ENCODE results near the gene ACAD9.

Gene ACAD9

GRCh38 chr3:128956440-128956839, 77.0 kb downstream of the ACAD9 start:
- H3K4me3 ChIP-seq (ENCODE audit: low read depth, low read length), result no peak overlapping the region
- no peak overlapping the region for H3K27ac ChIP-seq (ENCODE audit: low read depth, low read length)
- H2AFZ ChIP-seq (ENCODE audit: low read length, unreplicated experiment), result no peak overlapping the region
- H3K4me1 ChIP-seq (ENCODE audit: control insufficient read depth, insufficient read depth, low read length, unreplicated experiment), result no peaks in the 10 kb centered on the region
- no peaks in the 10 kb centered on the region for H3K36me3 ChIP-seq (ENCODE audit: insufficient read depth, low read length)
- peaks cover 5% of the 10 kb centered on the region for H3K27me3 ChIP-seq (ENCODE audit: insufficient read depth, low read length)
- H3K79me2 ChIP-seq (ENCODE audit: control insufficient read depth, insufficient read depth, low read length, unreplicated experiment), result no peaks in the 10 kb centered on the region
